ENCODE measurements around the gene DIAPH3.

Gene DIAPH3

DNA sequence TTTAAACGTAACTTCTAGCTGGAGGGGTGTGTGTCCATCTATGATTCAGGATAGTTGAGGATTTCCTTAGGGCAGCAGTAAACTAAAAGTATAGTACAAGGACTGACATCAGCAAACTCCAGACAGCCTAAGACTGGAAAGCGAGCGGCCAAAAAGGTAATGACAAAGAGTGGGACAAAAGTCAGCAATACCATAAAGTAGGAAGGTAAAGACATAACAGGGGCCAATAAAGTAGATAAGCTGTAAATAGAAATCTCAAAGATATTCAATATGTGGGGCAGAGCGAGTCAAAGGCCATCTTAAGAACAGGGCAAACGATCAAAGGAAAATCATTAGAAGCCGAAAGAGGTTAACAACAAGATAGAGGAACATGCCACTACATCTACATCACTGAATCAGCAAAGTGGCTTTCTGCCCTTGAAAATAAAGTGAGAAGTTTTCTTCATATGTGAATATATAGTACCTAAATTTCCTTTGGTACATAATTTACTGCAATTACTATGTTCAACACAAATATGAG lies 167.2 kb downstream of the DIAPH3 start:
- no peak overlapping the region for H4K8ac ChIP-seq (ENCODE audit: low read length)
- H2BK15ac ChIP-seq (ENCODE audit: low read depth, poor library complexity, severe bottlenecking) = no peak overlapping the region
- H2BK120ac ChIP-seq (ENCODE audit: low read depth, low read length) = no peak overlapping the region
- no peaks in the 10 kb centered on the region for H3K27me3 ChIP-seq (ENCODE audit: control insufficient read depth in 1 of 2, insufficient read depth in 1 of 2, low read length in 2 of 2)
- H2BK5ac ChIP-seq (ENCODE audit: low read depth, low read length, poor library complexity, severe bottlenecking) = no peak overlapping the region
- H3K14ac ChIP-seq (ENCODE audit: low read length in 2 of 2) = no peak overlapping the region
- no peak overlapping the region for H3K18ac ChIP-seq (ENCODE audit: low read depth in 1 of 2, low read length in 2 of 2)
- no peak overlapping the region for H2AK5ac ChIP-seq (ENCODE audit: low read length, severe bottlenecking)
- H3K27ac ChIP-seq (ENCODE audit: low read length, poor library complexity, severe bottlenecking) = no peak overlapping the region
- H2AFZ ChIP-seq (ENCODE audit: low read depth, low read length) = no peak overlapping the region
- 97% methylated on average over 5 of the region's 6 CpGs for WGBS
- H3K36me3 ChIP-seq (ENCODE audit: control insufficient read depth in 1 of 2, insufficient read depth in 2 of 2, low read depth in 1 of 2, low read length in 2 of 2) = no peaks in the 10 kb centered on the region
- H3K9ac ChIP-seq (ENCODE audit: low read length) = no peak overlapping the region
- H2BK12ac ChIP-seq (ENCODE audit: low read length in 2 of 2) = no peak overlapping the region
- H3K4me2 ChIP-seq (ENCODE audit: low read length, poor library complexity, severe bottlenecking) = no peak overlapping the region
- no peak overlapping the region for H3K23ac ChIP-seq (ENCODE audit: low read length in 2 of 2)
- peaks cover 22% of the 10 kb centered on the region for H3K79me1 ChIP-seq (replicated peaks; ENCODE audit: low read length, poor library complexity, severe bottlenecking)
- no peak overlapping the region for H3K4me3 ChIP-seq (ENCODE audit: insufficient read depth in 1 of 2, low read depth in 1 of 2, low read length in 2 of 2)
- no peak overlapping the region for H4K91ac ChIP-seq (ENCODE audit: low read length)
- no peak for DNase-seq
- no peaks in the 10 kb centered on the region for H3K9me3 ChIP-seq (ENCODE audit: control insufficient read depth, low read length)
- peaks cover under 1% of the 10 kb centered on the region for H3K4me1 ChIP-seq (ENCODE audit: control insufficient read depth, insufficient read depth, low read depth, low read length)
- H3K4ac ChIP-seq (ENCODE audit: low read depth in 1 of 2, low read length in 2 of 2) = no peak overlapping the region

- no peak overlapping the region for H3K4me2 ChIP-seq (ENCODE audit: low read length, poor library complexity, severe bottlenecking)
- H3K79me1 ChIP-seq (replicated peaks; ENCODE audit: low read length, poor library complexity, severe bottlenecking) = peaks cover 10% of the 10 kb centered on the region
- no peak overlapping the region for H2BK5ac ChIP-seq (ENCODE audit: low read depth, low read length, poor library complexity, severe bottlenecking)
- no peaks in the 10 kb centered on the region for H3K36me3 ChIP-seq (ENCODE audit: control insufficient read depth in 1 of 2, insufficient read depth in 2 of 2, low read depth in 1 of 2, low read length in 2 of 2)
- H3K23ac ChIP-seq (ENCODE audit: low read length in 2 of 2) = no peak overlapping the region
- DNase-seq = no peak
- no peaks in the 10 kb centered on the region for H3K9me3 ChIP-seq (ENCODE audit: control insufficient read depth, low read length)
- no peak overlapping the region for H4K8ac ChIP-seq (ENCODE audit: low read length)
- H3K14ac ChIP-seq (ENCODE audit: low read length in 2 of 2) = no peak overlapping the region
- no peak overlapping the region for H2AK5ac ChIP-seq (ENCODE audit: low read length, severe bottlenecking)
- no peak overlapping the region for H2BK12ac ChIP-seq (ENCODE audit: low read length in 2 of 2)
- H3K27me3 ChIP-seq (ENCODE audit: control insufficient read depth in 1 of 2, insufficient read depth in 1 of 2, low read length in 2 of 2) = no peaks in the 10 kb centered on the region
- no peak overlapping the region for H4K91ac ChIP-seq (ENCODE audit: low read length)
- no peak overlapping the region for H3K18ac ChIP-seq (ENCODE audit: low read depth in 1 of 2, low read length in 2 of 2)
- no peak overlapping the region for H3K9ac ChIP-seq (ENCODE audit: low read length)
- H2BK15ac ChIP-seq (ENCODE audit: low read depth, poor library complexity, severe bottlenecking) = no peak overlapping the region
- H3K4me3 ChIP-seq (ENCODE audit: insufficient read depth in 1 of 2, low read depth in 1 of 2, low read length in 2 of 2) = no peak overlapping the region
- H2AFZ ChIP-seq (ENCODE audit: low read depth, low read length) = no peak overlapping the region
- H3K4me1 ChIP-seq (ENCODE audit: control insufficient read depth, insufficient read depth, low read depth, low read length) = peaks cover 2% of the 10 kb centered on the region
- no peak overlapping the region for H3K27ac ChIP-seq (ENCODE audit: low read length, poor library complexity, severe bottlenecking)
- no peak overlapping the region for H3K4ac ChIP-seq (ENCODE audit: low read depth in 1 of 2, low read length in 2 of 2)
- H2BK120ac ChIP-seq (ENCODE audit: low read depth, low read length) = no peak overlapping the region
- 89% methylated on average over 2 of the region's 2 CpGs for WGBS
Observed at GRCh38 chr13:59991395-59991794, 172.3 kb downstream of the DIAPH3 start.

- no peak overlapping the region for H3K23ac ChIP-seq (ENCODE audit: low read length in 2 of 2)
- H3K9me3 ChIP-seq (ENCODE audit: control insufficient read depth, low read length) = no peaks in the 10 kb centered on the region
- WGBS = 100% methylated on average over 1 of the region's 7 CpGs
Observed at GRCh38 chr13:59982631-59983382, 180.9 kb downstream of the DIAPH3 start.

GRCh38 chr13:59979589-59979988 lies 184.1 kb downstream of the DIAPH3 start:
- no peaks in the 10 kb centered on the region for H3K27me3 ChIP-seq (ENCODE audit: control insufficient read depth in 1 of 2, insufficient read depth in 1 of 2, low read length in 2 of 2)
- no peak overlapping the region for H3K14ac ChIP-seq (ENCODE audit: low read length in 2 of 2)
- H2BK120ac ChIP-seq (ENCODE audit: low read depth, low read length) = no peak overlapping the region
- H3K4me2 ChIP-seq (ENCODE audit: low read length, poor library complexity, severe bottlenecking) = no peak overlapping the region
- no peak overlapping the region for H2BK15ac ChIP-seq (ENCODE audit: low read depth, poor library complexity, severe bottlenecking)
- H3K9me3 ChIP-seq (ENCODE audit: control insufficient read depth, low read length) = no peaks in the 10 kb centered on the region
- no peaks in the 10 kb centered on the region for H3K4me1 ChIP-seq (ENCODE audit: control insufficient read depth, insufficient read depth, low read depth, low read length)
- H3K79me1 ChIP-seq (replicated peaks; ENCODE audit: low read length, poor library complexity, severe bottlenecking) = peaks cover 8% of the 10 kb centered on the region
- no peak overlapping the region for H4K8ac ChIP-seq (ENCODE audit: low read length)
- H3K9ac ChIP-seq (ENCODE audit: low read length) = no peak overlapping the region
- no peak overlapping the region for H3K18ac ChIP-seq (ENCODE audit: low read depth in 1 of 2, low read length in 2 of 2)
- no peak overlapping the region for H3K23ac ChIP-seq (ENCODE audit: low read length in 2 of 2)
- no peak for DNase-seq
- no peak overlapping the region for H3K4ac ChIP-seq (ENCODE audit: low read depth in 1 of 2, low read length in 2 of 2)
- 100% methylated on average over 1 of the region's 2 CpGs for WGBS
- no peak overlapping the region for H2AK5ac ChIP-seq (ENCODE audit: low read length, severe bottlenecking)
- H2AFZ ChIP-seq (ENCODE audit: low read depth, low read length) = no peak overlapping the region
- no peak overlapping the region for H3K4me3 ChIP-seq (ENCODE audit: insufficient read depth in 1 of 2, low read depth in 1 of 2, low read length in 2 of 2)
- no peak overlapping the region for H4K91ac ChIP-seq (ENCODE audit: low read length)
- H2BK5ac ChIP-seq (ENCODE audit: low read depth, low read length, poor library complexity, severe bottlenecking) = no peak overlapping the region
- H2BK12ac ChIP-seq (ENCODE audit: low read length in 2 of 2) = no peak overlapping the region
- no peak overlapping the region for H3K27ac ChIP-seq (ENCODE audit: low read length, poor library complexity, severe bottlenecking)
- no peaks in the 10 kb centered on the region for H3K36me3 ChIP-seq (ENCODE audit: control insufficient read depth in 1 of 2, insufficient read depth in 2 of 2, low read depth in 1 of 2, low read length in 2 of 2)

More at GRCh38 chr13:59982631-59983382, 180.9 kb downstream of the DIAPH3 start:
- no peak overlapping the region for H2BK5ac ChIP-seq (ENCODE audit: low read depth, low read length, poor library complexity, severe bottlenecking)
- no peak overlapping the region for H2AK5ac ChIP-seq (ENCODE audit: low read length, severe bottlenecking)
- no peak overlapping the region for H2AFZ ChIP-seq (ENCODE audit: low read depth, low read length)
- H3K27ac ChIP-seq (ENCODE audit: low read length, poor library complexity, severe bottlenecking) = no peak overlapping the region
- no peak overlapping the region for H2BK15ac ChIP-seq (ENCODE audit: low read depth, poor library complexity, severe bottlenecking)
- H2BK120ac ChIP-seq (ENCODE audit: low read depth, low read length) = no peak overlapping the region
- H3K79me1 ChIP-seq (replicated peaks; ENCODE audit: low read length, poor library complexity, severe bottlenecking) = peaks cover 3% of the 10 kb centered on the region
- H3K4ac ChIP-seq (ENCODE audit: low read depth in 1 of 2, low read length in 2 of 2) = no peak overlapping the region
- peak; percentile 46 for DNase-seq
- H3K36me3 ChIP-seq (ENCODE audit: control insufficient read depth in 1 of 2, insufficient read depth in 2 of 2, low read depth in 1 of 2, low read length in 2 of 2) = no peaks in the 10 kb centered on the region
- no peaks in the 10 kb centered on the region for H3K4me1 ChIP-seq (ENCODE audit: control insufficient read depth, insufficient read depth, low read depth, low read length)
- H3K27me3 ChIP-seq (ENCODE audit: control insufficient read depth in 1 of 2, insufficient read depth in 1 of 2, low read length in 2 of 2) = no peaks in the 10 kb centered on the region
- no peak overlapping the region for H4K91ac ChIP-seq (ENCODE audit: low read length)
- H3K18ac ChIP-seq (ENCODE audit: low read depth in 1 of 2, low read length in 2 of 2) = no peak overlapping the region
- no peak overlapping the region for H3K9ac ChIP-seq (ENCODE audit: low read length)
- H3K14ac ChIP-seq (ENCODE audit: low read length in 2 of 2) = no peak overlapping the region
- no peak overlapping the region for H2BK12ac ChIP-seq (ENCODE audit: low read length in 2 of 2)
- H4K8ac ChIP-seq (ENCODE audit: low read length) = no peak overlapping the region
- H3K4me2 ChIP-seq (ENCODE audit: low read length, poor library complexity, severe bottlenecking) = no peak overlapping the region
- H3K4me3 ChIP-seq (ENCODE audit: insufficient read depth in 1 of 2, low read depth in 1 of 2, low read length in 2 of 2) = no peak overlapping the region

Measured in mesenchymal stem cell (in vitro differentiated cells and primary cell).